HepG2 (cell line): ENCODE results near the gene TLE1. TPM values are rescaled to one million over a fixed set of nuclear protein-coding genes. Genes with fewer than 3 reads are reported as not detected.

Experiments
- ATAC-seq: fragments of 200-7000 bp; cut with Tn5 transposase; 3 replicates; pipeline ENCODE4 v1.9.1; 2020; ENCODE audit warnings: mild to moderate bottlenecking, moderate library complexity
- BruUV-seq: library from RNA; stranded (reverse); fragments of 400-500 nt; replicated peaks from 2 replicates; lab custom pipeline; 2021; lab: Mats Ljungman, UMichigan
- CTCF ChIA-PET: fragments of 300-600 bp; formaldehyde crosslinking; extraction: SDS; loops from one replicate; lab custom pipeline; 2021; ENCODE audit warnings: low total read pairs, inconsistent platforms, low intra/inter-chr PET ratio; lab: Yijun Ruan, JAX
- POLR2A ChIA-PET: fragments of 350-600 bp; sonication (Branson Sonifier 250); formaldehyde crosslinking; loops from one replicate; lab custom pipeline; 2020; ENCODE audit warnings: antibody characterized with exemption, inconsistent platforms; lab: Yijun Ruan, JAX
- DNase-seq: peaks from one replicate; pipeline ENCODE4 v3.0.0-alpha.2; 2015; ENCODE audit warnings: low spot score
- FAIRE-seq: peaks from 3 replicates; lab custom pipeline; 2011; peaks lifted over from hg19 to GRCh38; lab: Jason Lieb, UNC
- H2AFZ ChIP-seq: one replicate; pipeline ENCODE4 v1.6.1; 2011; ENCODE audit warnings: low read length, inconsistent platforms
- H3K27ac ChIP-seq: fragments of 300-600 bp; 3 replicates; pipeline ENCODE4 v1.8.0; 2011; ENCODE audit warnings: mixed run types, mild to moderate bottlenecking, mixed read lengths, low read length, inconsistent platforms; ENCODE audit not compliant: insufficient read depth; ENCODE audit errors: extremely low read length
- H3K27me3 ChIP-seq, 2 experiments: fragments of 200-600 bp in 1 of 2; 2 replicates in 1 of 2; 3 replicates in 1 of 2; pipeline versions ENCODE4 v1.6.0 to v1.8.0; 2011; ENCODE audit warnings: low read length in 2 of 2, mild to moderate bottlenecking in 2 of 2, moderate library complexity in 2 of 2, inconsistent platforms in 1 of 2; ENCODE audit not compliant: insufficient read depth in 2 of 2, control insufficient read depth in 1 of 2
- H3K36me3 ChIP-seq, 2 experiments: fragments of 200-600 bp in 1 of 2; replicated peaks in 1 of 2; 2 replicates in 1 of 2; 3 replicates in 1 of 2; pipeline versions ENCODE4 v1.5.1 to v1.8.0; 2011; ENCODE audit warnings: low read length in 2 of 2, inconsistent platforms in 1 of 2; ENCODE audit not compliant: insufficient read depth in 2 of 2, control insufficient read depth in 1 of 2
- H3K4me1 ChIP-seq: 2 replicates; pipeline ENCODE4 v1.5.1; 2012; ENCODE audit warnings: low read length, inconsistent platforms; ENCODE audit not compliant: insufficient read depth
- H3K4me2 ChIP-seq: 2 replicates; pipeline ENCODE4 v1.6.0; 2011; ENCODE audit warnings: low read depth, low read length, inconsistent platforms
- H3K4me3 ChIP-seq, 3 experiments: fragments of 200-600 bp in 1 of 3; sonication (generic), shearing (Covaris generic) in 1 of 3; replicated peaks in 1 of 3; 2 replicates each; pipeline ENCODE4 v1.5.1; 2011 to 2016; ENCODE audit warnings: low read length in 3 of 3, inconsistent platforms in 2 of 3, low read depth in 2 of 3, mild to moderate bottlenecking in 2 of 3, control low read depth in 1 of 3, mixed read lengths in 1 of 3; ENCODE audit not compliant: insufficient read depth in 1 of 3
- H3K79me2 ChIP-seq: one replicate; pipeline ENCODE4 v1.6.1; 2011; ENCODE audit warnings: low read length, inconsistent platforms; ENCODE audit not compliant: insufficient read depth
- H3K9ac ChIP-seq: 2 replicates; pipeline ENCODE4 v1.6.0; 2011; ENCODE audit warnings: mild to moderate bottlenecking, low read depth, low read length, inconsistent platforms; ENCODE audit not compliant: insufficient read depth
- H3K9me3 ChIP-seq: 2 replicates; pipeline ENCODE4 v1.5.1; 2012; ENCODE audit warnings: mild to moderate bottlenecking, low read length
- H4K20me1 ChIP-seq: 2 replicates; pipeline ENCODE4 v1.6.0; 2011; ENCODE audit warnings: inconsistent platforms, mild to moderate bottlenecking, low read length, moderate library complexity; ENCODE audit not compliant: insufficient read depth
- GPBP1L1 ChIP-seq: sonication (generic); formaldehyde crosslinking; IDR thresholded peaks from 2 replicates; pipeline ENCODE4 v1.5.0; 2020; ENCODE audit warnings: mild to moderate bottlenecking, missing genetic modification reagents
- HNF4A ChIP-seq: sonication (generic); formaldehyde crosslinking; IDR thresholded peaks from 2 replicates; pipeline ENCODE4 v1.4.0; 2020; ENCODE audit warnings: missing genetic modification reagents
- MXD1 ChIP-seq: sonication (generic); formaldehyde crosslinking; IDR thresholded peaks from 2 replicates; pipeline ENCODE4 v1.4.0; 2020; ENCODE audit warnings: mild to moderate bottlenecking, missing genetic modification reagents
- SATB2 ChIP-seq: sonication (generic); formaldehyde crosslinking; IDR thresholded peaks from 2 replicates; pipeline ENCODE4 v1.5.0; 2020; ENCODE audit warnings: missing genetic modification reagents
- ZNF441 ChIP-seq: sonication (generic); formaldehyde crosslinking; IDR thresholded peaks from 2 replicates; pipeline ENCODE4 v1.7.0; 2021; ENCODE audit warnings: missing genetic modification reagents, borderline replicate concordance
- ZNF839 ChIP-seq: sonication (generic); formaldehyde crosslinking; IDR thresholded peaks from 2 replicates; pipeline ENCODE4 v1.4.0; 2020; ENCODE audit warnings: missing genetic modification reagents, mild to moderate bottlenecking, borderline replicate concordance
- WGBS: methylation state at CpG from one replicate; pipeline ENCODE4 v1.1.6; 2017; ENCODE audit warnings: low lambda C conversion rate; 5-methylcytosine and 5-hydroxymethylcytosine counted together
- in situ Hi-C: cut with HindIII; loops from 2 replicates; pipeline ENCODE4 v1.10.0; 2017; ENCODE audit warnings: low pct_unique_long_range_greater_than_20kb; ENCODE audit not compliant: extremely low pct_ligation_motif_present
- intact Hi-C: fragments of 100-400 bp; cut with micrococcal nuclease; formaldehyde crosslinking; loops from one replicate; pipeline ENCODE4 v1.10.0; 2022; ENCODE audit not compliant: unreplicated experiment
- polyA plus RNA-seq, 8 experiments: library from polyadenylated mRNA; depleted of rRNA in 3 of 8; stranded (reverse) in 7 of 8; unstranded in 1 of 8; fragments of >200 nt; fragmentation: Illumina TruSeq in 4 of 8; extraction: Trizol in 4 of 8; gene quantifications; 2 replicates each; pipeline versions ENCODE4 v1.2.1 to v1.2.3, GENCODE V29; 2011 to 2016; ENCODE audit warnings: low read depth in 4 of 8, missing spikeins in 1 of 8, mixed read lengths in 1 of 8; ENCODE audit not compliant: insufficient read depth in 1 of 8
- total RNA-seq, 5 experiments: library from RNA; depleted of rRNA; stranded (reverse); fragments of >200 nt; fragmentation: Illumina TruSeq; extraction: Trizol; gene quantifications; 2 replicates each; pipeline ENCODE4 v1.2.3, GENCODE V29; 2016; ENCODE audit warnings: low read depth in 1 of 5
- TF ChIP-seq, protein P1 (sequence below): sonication (generic); formaldehyde crosslinking; IDR thresholded peaks from 2 replicates; pipeline ENCODE4 v1.4.0; 2020; ENCODE audit warnings: missing genetic modification reagents

TLE1 gene
- total and polyA plus RNA-seq, 2 of the 13 experiments (the other 11 are each of a cell fraction or from before 2014, with no cell fraction given): 35.9 to 109 TPM

- in situ Hi-C loops: loop anchor here (25.0 kb wide), 1 partner anchor 1238 kb away; no protein-coding TSS in a partner anchor
- CTCF ChIA-PET: no interaction called here
- WGBS: 7% methylated on average over 3 of the region's 3 CpGs
- Histone ChIP-seq H3K4me3 (no peak overlapping the region), H3K4me2 (no peak overlapping the region), H2AFZ (no peak overlapping the region), H3K27ac (no peak overlapping the region), H3K9me3 (no peaks in the 10 kb centered on the region), H3K27me3 (peaks cover 0 to 1% of the 10 kb centered on the region in 2 experiments; a peak in 1 of 5 replicates), H3K36me3 (no peaks in the 10 kb centered on the region), H3K4me1 (no peaks in the 10 kb centered on the region; the same call in 1 of the 2 replicates)
- DNase-seq: no peak
- POLR2A ChIA-PET: no interaction called here
- TF ChIP-seq, protein P1, sequence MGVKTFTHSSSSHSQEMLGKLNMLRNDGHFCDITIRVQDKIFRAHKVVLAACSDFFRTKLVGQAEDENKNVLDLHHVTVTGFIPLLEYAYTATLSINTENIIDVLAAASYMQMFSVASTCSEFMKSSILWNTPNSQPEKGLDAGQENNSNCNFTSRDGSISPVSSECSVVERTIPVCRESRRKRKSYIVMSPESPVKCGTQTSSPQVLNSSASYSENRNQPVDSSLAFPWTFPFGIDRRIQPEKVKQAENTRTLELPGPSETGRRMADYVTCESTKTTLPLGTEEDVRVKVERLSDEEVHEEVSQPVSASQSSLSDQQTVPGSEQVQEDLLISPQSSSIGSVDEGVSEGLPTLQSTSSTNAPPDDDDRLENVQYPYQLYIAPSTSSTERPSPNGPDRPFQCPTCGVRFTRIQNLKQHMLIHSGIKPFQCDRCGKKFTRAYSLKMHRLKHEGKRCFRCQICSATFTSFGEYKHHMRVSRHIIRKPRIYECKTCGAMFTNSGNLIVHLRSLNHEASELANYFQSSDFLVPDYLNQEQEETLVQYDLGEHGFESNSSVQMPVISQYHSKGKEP (CRISPR knock-in tag): no peak
- TF ChIP-seq GPBP1L1 (CRISPR knock-in tag): no peak
- TF ChIP-seq ZNF839: no peak
- TF ChIP-seq ZNF441 (CRISPR knock-in tag): no peak
- no peak for TF ChIP-seq SATB2 (CRISPR knock-in tag)
- TF ChIP-seq HNF4A (CRISPR knock-in tag): no peak
- TF ChIP-seq MXD1 (CRISPR knock-in tag): no peak
- TF ChIP-seq, all 625 proteins: peak for 0
- Histone ChIP-seq H3K79me2 (no peaks in the 10 kb centered on the region), H3K9ac (no peak overlapping the region), H4K20me1 (no peaks in the 10 kb centered on the region)
- no peak for ATAC-seq
- no peak for FAIRE-seq
- no TSS peak for BruUV-seq
- intact Hi-C loops: no loop called here
These were observed 35.0 kb upstream of the TLE1 start for GRCh38 chr9:81724242-81724889.
